Testis (tissue), 3 donors: ENCODE data around the gene ATP6V1B1. TPM values are rescaled to one million over a fixed set of nuclear protein-coding genes. Genes with fewer than 3 reads are reported as not detected.
A peak's percentile ranks its signal among the peaks of the same experiment; 100 is the strongest.

Experiments used
- DNase-seq: peaks from one replicate; pipeline ENCODE4 v3.0.0-alpha.2; 2019
- H3K27ac ChIP-seq, 2 donors: fragments of 200-600 bp; sonication (generic); one replicate each; pipeline ENCODE4 v1.5.1; 2019
- H3K27me3 ChIP-seq: fragments of 200-600 bp; sonication (generic); one replicate; pipeline ENCODE4 v1.5.1; 2019
- H3K36me3 ChIP-seq: fragments of 200-600 bp; sonication (generic); one replicate; pipeline ENCODE4 v1.5.1; 2017; ENCODE audit warnings: low read depth; ENCODE audit errors: missing control alignments
- H3K4me1 ChIP-seq: fragments of 200-600 bp; sonication (generic); one replicate; pipeline ENCODE4 v1.5.1; 2019
- H3K4me3 ChIP-seq, 2 donors: fragments of 200-600 bp; sonication (generic); one replicate each; pipeline ENCODE4 v1.5.1; 2017 to 2019
- H3K9me3 ChIP-seq: fragments of 200-600 bp; sonication (generic); one replicate; pipeline ENCODE4 v1.5.1; 2017
- POLR2A ChIP-seq: fragments of 450-650 bp; IDR thresholded peaks from one replicate; pipeline ENCODE4 v1.6.1; 2017; ENCODE audit warnings: antibody characterized with exemption, mild to moderate bottlenecking, moderate library complexity
- WGBS, 2 donors: methylation state at CpG; one replicate each; pipeline ENCODE4 v1.1.5; 2018; 5-methylcytosine and 5-hydroxymethylcytosine counted together
- intact Hi-C: fragments of 100-400 bp; cut with DNase I; formaldehyde crosslinking; loops from one replicate; pipeline ENCODE4 v1.15.1; 2023; ENCODE audit warnings: low total_unique reads
- polyA plus RNA-seq: library from polyadenylated mRNA; stranded (reverse); fragments of 350-450 nt; fragmentation: Illumina TruSeq; extraction: RNeasy Lipid Tissue Mini Kit (QIAGEN cat#74804); gene quantifications from one replicate; pipeline ENCODE4 v1.2.3, GENCODE V29; 2014; ENCODE audit warnings: low read depth, low replicate concordance; ENCODE audit not compliant: insufficient read depth
- total RNA-seq, 2 donors: library from RNA; depleted of rRNA; stranded (reverse); fragments of >200 nt; gene quantifications; one replicate each; pipeline ENCODE4 v1.2.3, GENCODE V29; 2016
- TF ChIP-seq, protein P1 (sequence below), 3 experiments: fragments of 450-650 bp in 2 of 3; fragments of 200-600 bp in 1 of 3; sonication (generic) in 1 of 3; IDR thresholded peaks; one replicate each; pipeline ENCODE4 v1.5.1; 2016 to 2019; ENCODE audit warnings: antibody characterized with exemption in 3 of 3, mild to moderate bottlenecking in 2 of 3, moderate library complexity in 1 of 3

The ATP6V1B1 gene
- total and polyA plus RNA-seq, 3 donors from 2014 or later, result 1.7 to 2.9 TPM; not detected in 1

DNA sequence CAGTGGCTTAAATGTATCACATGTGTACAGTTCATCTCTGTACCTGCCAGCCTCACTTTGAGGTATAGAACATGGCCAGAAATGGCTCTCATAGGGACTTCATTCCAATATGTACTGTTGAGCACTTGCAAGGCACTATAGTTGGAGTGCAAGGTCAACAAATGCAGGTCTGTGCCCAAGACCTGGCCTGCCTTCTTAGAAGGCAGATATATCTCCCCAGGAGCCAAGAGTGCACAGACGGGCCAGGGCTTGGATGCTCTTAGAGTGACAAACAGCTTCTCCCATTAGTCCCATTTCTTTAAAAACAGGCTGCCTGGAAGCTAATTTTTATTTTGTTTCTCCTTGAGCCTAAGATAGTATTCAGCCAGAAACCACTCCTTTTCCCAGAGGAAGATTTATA lies 51.7 kb downstream of the ATP6V1B1 start:
- Histone ChIP-seq H3K27me3 (no peaks in the 10 kb centered on the region), H3K36me3 (peaks cover 4% of the 10 kb centered on the region), H3K4me1 (no peaks in the 10 kb centered on the region), H3K4me3 (no peak overlapping the region), H3K27ac (no peak overlapping the region), H3K9me3 (no peaks in the 10 kb centered on the region)
- intact Hi-C loops, result no loop called here
- WGBS, 2 donors, result 56 to 70% methylated on average over 1 of the region's 1 CpG
- peak; percentile 9 for DNase-seq
- TF ChIP-seq, protein P1, sequence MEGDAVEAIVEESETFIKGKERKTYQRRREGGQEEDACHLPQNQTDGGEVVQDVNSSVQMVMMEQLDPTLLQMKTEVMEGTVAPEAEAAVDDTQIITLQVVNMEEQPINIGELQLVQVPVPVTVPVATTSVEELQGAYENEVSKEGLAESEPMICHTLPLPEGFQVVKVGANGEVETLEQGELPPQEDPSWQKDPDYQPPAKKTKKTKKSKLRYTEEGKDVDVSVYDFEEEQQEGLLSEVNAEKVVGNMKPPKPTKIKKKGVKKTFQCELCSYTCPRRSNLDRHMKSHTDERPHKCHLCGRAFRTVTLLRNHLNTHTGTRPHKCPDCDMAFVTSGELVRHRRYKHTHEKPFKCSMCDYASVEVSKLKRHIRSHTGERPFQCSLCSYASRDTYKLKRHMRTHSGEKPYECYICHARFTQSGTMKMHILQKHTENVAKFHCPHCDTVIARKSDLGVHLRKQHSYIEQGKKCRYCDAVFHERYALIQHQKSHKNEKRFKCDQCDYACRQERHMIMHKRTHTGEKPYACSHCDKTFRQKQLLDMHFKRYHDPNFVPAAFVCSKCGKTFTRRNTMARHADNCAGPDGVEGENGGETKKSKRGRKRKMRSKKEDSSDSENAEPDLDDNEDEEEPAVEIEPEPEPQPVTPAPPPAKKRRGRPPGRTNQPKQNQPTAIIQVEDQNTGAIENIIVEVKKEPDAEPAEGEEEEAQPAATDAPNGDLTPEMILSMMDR (IDR thresholded peaks at IDR 0.05), result no peak
- TF ChIP-seq POLR2A, result no peak

GRCh38 chr2:70988151-70988550 lies 52.5 kb downstream of the ATP6V1B1 start:
- TF ChIP-seq, protein P1 (IDR thresholded peaks at IDR 0.05), result no peak
- TF ChIP-seq POLR2A, result no peak
- no peak overlapping the region for H3K4me3 ChIP-seq
- intact Hi-C loops, result no loop called here
- H3K27ac ChIP-seq, result no peak overlapping the region
- peak; percentile 14 for DNase-seq
- H3K4me1 ChIP-seq, result peaks cover under 1% of the 10 kb centered on the region
- no peaks in the 10 kb centered on the region for H3K9me3 ChIP-seq
- no peaks in the 10 kb centered on the region for H3K27me3 ChIP-seq
- peaks cover 4% of the 10 kb centered on the region for H3K36me3 ChIP-seq
- 71 to 73% methylated on average over 2 to 4 of the region's 4 CpGs for WGBS, 2 donors

- H3K36me3 ChIP-seq, result peaks cover 4% of the 10 kb centered on the region
- no peak for TF ChIP-seq POLR2A
- TF ChIP-seq, protein P1 (IDR thresholded peaks at IDR 0.05), result no peak
- H3K27me3 ChIP-seq, result no peaks in the 10 kb centered on the region
- no peak overlapping the region for H3K4me3 ChIP-seq
- DNase-seq, result peak; percentile 8
- intact Hi-C loops, result no loop called here
- H3K27ac ChIP-seq, result no peak overlapping the region
- H3K4me1 ChIP-seq, result peaks cover 9% of the 10 kb centered on the region
- whole genome bisulfite sequencing, 2 donors, result 85% methylated on average over 16 of the region's 16 CpGs
- H3K9me3 ChIP-seq, result no peaks in the 10 kb centered on the region
Observed at GRCh38 chr2:70988726-70989648, 53.3 kb downstream of the ATP6V1B1 start.

GRCh38 chr2:70990216-70990615 lies 54.5 kb downstream of the ATP6V1B1 start:
- H3K4me1 ChIP-seq, result peaks cover 13% of the 10 kb centered on the region
- no peak for DNase-seq
- intact Hi-C loops, result no loop called here

More at GRCh38 chr2:70990216-70990615, 54.5 kb downstream of the ATP6V1B1 start:
- peaks cover 4% of the 10 kb centered on the region for H3K36me3 ChIP-seq
- TF ChIP-seq, protein P1 (IDR thresholded peaks at IDR 0.05), result no peak
- TF ChIP-seq POLR2A, result no peak
- H3K27ac ChIP-seq, result no peak overlapping the region
- H3K9me3 ChIP-seq, result no peaks in the 10 kb centered on the region
- no peak overlapping the region for H3K4me3 ChIP-seq
- 85 to 92% methylated on average over 5 of the region's 5 CpGs for WGBS, 2 donors
- no peaks in the 10 kb centered on the region for H3K27me3 ChIP-seq
